Testis (tissue), 2 donors: ENCODE data around the gene HGS.

ENCODE experiments used
- POLR2A ChIP-seq: fragments of 450-650 bp; IDR thresholded peaks from one replicate; pipeline ENCODE4 v1.6.1; 2017; ENCODE audit warnings: antibody characterized with exemption, mild to moderate bottlenecking, moderate library complexity
- TF ChIP-seq, protein P1 (sequence below), 3 experiments: fragments of 450-650 bp in 2 of 3; fragments of 200-600 bp in 1 of 3; sonication (generic) in 1 of 3; IDR thresholded peaks; one replicate each; pipeline ENCODE4 v1.5.1; 2016 to 2019; ENCODE audit warnings: antibody characterized with exemption in 3 of 3, mild to moderate bottlenecking in 2 of 3, moderate library complexity in 1 of 3

DNA sequence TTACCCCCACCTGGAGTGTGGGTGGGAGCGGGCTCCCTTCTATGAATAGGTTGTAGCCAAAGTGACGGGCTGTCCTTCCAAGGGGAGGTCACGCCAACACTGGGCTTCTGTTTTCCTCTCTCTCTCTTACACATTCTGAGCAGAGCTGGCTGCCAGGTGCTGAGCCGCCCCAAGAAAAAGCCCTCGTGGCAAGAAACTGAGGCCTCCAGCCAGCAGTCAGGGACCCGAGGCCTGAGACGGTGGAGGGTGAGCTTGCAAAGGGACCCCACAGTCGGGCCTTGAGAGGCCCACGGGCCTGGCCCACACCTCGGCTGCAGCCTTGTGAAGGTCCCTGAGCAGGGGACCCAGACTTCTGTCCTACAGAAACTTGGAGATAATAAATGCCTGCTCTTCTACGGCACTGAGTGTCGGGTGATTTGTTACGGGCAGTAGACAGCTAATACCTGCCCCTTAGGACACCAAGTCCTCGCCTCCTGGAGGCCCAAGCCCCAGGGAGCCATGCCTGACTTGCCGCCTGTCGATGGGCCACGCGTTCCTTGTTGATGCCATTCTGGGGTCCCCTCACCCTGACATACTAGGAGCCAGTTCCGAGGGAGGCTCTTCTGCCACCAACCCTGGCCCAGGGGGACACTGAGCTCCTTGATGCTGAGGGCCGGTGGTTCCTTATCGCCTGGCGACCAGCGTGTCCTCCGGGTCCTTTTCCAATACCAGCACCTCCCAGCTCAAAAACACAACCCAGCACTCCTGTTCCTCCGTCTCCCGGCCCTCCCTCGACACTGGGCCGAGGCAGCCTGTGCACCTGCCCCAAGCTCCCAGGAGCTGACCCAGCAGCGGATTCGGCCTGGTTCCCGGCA lies 54.4 kb downstream of the HGS start:
- no peak for TF ChIP-seq POLR2A
- TF ChIP-seq, protein P1, sequence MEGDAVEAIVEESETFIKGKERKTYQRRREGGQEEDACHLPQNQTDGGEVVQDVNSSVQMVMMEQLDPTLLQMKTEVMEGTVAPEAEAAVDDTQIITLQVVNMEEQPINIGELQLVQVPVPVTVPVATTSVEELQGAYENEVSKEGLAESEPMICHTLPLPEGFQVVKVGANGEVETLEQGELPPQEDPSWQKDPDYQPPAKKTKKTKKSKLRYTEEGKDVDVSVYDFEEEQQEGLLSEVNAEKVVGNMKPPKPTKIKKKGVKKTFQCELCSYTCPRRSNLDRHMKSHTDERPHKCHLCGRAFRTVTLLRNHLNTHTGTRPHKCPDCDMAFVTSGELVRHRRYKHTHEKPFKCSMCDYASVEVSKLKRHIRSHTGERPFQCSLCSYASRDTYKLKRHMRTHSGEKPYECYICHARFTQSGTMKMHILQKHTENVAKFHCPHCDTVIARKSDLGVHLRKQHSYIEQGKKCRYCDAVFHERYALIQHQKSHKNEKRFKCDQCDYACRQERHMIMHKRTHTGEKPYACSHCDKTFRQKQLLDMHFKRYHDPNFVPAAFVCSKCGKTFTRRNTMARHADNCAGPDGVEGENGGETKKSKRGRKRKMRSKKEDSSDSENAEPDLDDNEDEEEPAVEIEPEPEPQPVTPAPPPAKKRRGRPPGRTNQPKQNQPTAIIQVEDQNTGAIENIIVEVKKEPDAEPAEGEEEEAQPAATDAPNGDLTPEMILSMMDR (IDR thresholded peaks at IDR 0.05): no peak
